HG03439 (cell line): ENCODE data around the gene CAMK4.

Experiments used
- ATAC-seq: cut with Tn5 transposase; IDR thresholded peaks from one replicate; pipeline ENCODE4 v1.9.1; 2021; ENCODE audit warnings: mild to moderate bottlenecking, moderate library complexity; ENCODE audit not compliant: unreplicated experiment

CAMK4 gene

DNA sequence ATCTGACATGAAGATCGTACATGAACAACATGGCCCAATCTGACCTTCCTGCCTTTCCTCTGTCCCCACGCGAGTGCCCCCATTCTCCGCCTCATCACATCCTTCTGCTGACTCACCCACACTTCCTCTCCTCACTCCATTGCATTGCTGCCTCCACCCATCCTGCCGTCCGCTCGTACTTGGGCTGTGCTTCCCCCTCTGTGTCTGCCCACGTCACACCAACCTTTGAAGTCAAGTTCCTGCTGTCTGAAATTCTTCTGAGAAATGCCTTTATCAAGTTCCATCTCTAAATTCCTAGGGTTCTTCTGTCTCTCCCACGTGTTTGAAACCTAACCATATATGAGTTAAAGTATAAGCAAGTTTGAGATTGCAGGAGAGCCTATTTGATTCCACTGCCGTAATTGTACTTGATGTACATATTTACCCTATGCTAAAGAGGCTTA lies 306.1 kb downstream of the CAMK4 start:
- ATAC-seq = peak; percentile 74

DNA sequence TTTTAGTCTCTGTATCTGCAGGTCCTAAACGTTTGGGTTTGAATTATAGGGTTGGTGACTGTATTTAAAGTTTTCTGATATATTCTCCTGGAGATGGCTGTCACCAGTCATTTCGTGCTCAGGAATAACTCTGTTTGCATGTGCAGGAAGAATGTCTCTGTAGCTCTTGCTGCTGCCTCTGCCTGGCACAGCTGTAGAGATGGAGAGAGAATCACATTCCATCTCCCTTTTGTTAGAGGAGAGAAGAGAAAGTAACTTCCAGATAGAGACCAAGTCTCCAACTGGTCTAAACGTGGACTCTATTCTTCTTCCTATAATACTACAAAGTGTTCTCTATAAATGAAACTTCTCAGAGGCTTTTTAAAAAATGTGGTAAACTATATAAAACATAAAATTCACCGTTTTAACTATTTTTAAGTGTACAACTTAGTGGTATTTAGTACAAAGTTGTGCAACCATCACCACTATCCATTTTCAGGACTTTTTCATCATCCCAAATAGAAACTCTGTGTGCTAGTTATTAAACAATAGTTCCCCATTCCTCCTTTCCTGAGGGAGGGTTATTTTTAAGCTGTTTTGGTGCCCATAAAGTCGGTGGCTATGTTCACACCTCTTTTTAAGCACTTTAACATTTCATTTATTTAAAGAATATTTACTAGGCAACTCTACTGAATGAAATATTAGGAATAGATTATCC lies 308.9 kb downstream of the CAMK4 start:
- ATAC-seq = no peak

DNA sequence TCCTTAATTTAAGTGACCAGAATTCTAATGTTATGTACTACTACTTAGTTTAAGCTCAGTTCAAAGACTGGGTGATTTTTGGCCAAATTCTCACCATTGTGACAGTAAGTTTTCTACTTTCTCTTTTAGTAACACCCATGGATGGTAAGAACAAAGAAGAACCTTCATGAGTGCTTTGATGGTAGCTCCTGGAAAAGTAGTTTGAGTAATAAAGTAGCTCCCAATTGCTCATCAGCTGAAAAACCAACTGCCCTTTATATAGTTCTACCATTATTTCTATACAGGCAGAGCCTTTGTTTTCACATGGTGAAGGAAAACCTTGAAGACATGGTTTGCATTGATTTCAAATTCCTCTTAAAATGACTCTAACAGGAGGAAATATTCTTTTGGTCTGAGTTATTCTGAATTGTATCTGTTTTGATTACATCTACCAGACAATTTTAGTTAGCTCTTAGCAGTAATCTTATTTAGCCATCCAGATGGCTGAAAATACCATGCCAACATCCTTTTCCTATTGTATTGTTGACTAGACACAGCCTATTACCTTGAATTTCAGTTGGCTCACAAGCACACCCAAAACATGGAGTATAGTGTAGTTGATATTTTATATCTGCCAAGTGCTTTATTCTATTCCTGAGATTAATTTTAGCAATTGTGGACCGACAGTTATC lies 311.8 kb downstream of the CAMK4 start:
- ATAC-seq = no peak

DNA sequence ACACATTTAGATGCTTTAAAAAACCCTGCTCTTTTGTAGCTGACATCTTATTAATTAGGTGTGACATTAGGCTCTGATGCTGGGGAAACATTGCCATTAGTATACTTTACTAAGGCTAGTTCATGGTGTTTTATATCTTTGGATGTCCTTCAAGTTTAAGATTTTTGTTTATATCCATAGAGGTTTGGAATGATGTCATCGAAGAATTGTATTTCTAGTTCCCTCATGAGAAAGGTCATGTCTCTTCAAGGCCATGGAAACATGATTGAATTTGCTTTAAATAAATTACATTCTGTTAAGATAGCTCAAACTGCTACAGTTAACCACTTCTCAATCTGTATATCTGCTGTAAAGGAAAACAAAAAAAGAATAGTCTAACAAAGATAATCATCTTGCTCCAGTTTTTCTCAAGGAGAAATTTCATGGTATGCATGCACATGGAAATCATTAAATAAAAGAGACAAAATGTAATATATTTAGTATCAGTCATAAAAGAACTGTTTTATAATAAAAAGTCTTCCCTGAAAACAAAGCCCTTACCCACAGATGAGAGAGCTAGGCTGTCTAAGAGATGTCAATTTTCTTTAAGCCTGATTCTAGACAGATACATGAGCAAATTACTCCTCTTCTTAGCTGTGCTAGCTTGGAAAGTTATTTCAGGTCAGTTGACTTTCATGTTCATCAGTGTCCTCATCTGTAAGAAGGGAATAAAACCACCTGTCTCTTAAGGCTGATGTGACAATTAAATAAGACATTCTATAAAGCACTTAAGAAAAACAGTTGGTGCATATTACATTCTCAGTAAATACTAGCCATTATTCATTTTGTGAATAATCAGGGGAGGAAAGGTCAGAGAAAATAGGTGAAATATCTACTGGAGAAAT lies 313.2 kb downstream of the CAMK4 start:
- no peak for ATAC-seq
